T follicular helper cell (primary cell): ENCODE results near the gene SGSM1.

Source experiments
- DNase-seq: peaks from one replicate; pipeline ENCODE4 v3.0.0-alpha.2; 2020; ENCODE audit warnings: low read depth

The SGSM1 gene

DNA sequence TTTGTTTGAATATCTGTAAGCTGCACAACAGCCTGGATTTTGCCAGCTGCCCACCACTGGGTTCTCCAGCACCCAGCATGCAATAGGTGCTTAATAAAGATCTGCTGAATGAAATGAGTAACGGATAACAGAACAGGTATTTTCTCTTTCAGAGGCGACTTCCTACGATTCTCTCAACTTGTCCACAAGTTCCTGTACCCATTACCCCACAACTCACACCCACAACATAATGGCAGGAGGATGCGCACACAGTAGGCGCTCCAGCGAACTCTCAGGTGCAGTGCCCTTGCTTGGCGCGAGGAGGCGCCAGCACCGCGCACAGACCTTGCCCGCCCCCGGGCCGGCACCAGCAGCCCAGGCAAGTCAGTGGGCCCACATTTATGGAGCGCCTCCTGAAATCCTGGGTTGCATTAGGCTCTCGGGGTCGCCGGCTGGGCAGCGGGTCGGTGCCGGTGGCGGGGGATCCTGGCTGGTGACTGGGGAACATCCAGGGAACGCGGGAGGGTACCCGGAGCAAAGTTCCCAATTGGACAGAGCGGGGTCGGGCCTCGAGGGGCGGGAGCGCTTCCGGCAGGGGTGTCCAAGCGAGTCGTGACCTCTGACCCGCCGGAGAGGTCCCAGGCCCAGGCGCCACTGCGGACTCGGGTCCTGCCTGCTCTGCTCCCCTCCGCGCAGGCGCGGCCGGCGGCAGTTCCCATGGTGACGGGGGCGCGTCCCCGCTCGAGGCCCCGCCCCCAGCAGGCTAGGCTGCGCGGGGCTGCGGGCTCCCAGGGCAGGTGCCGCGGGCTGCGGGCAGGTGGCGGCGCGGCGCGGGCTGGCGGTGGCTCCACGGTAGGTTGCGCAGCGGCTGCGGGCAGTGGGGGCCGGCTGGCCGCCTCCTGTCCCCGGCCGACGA lies 146.2 kb downstream of the SGSM1 start, which contains the start of gene KIAA1671:
TSS of gene KIAA1671 (plus strand) at position 775 of the 895 bp plus-strand sequence. CDS start 75,284 bp downstream, outside the sequence.
- peak; percentile 78 for DNase-seq

DNA sequence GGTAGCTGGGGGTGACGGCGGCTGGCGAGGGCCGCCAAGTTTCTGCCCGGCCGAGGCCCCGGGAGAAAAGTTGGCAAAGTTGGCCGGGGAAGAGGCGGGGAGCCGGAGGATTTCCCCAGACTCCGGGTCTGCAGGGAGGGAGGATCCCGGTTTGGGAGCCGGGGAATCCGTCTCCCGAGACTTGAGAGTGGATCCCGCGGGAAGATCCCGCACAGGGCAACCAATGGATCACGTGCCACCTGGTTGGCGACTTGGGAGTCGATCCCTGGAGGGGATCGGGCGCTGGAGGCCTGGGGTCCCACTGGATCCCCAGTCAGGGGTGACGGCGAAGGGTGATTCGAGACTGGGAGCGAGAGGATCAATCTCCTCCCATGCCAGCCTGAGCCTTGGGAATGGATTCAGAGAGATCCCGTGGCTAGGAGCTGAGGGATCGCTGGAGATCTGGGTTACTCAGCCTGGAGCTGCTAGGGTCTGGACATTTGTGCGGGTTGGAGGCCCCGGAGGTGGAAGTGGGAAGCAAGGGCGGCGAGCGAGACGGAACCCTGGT lies 146.9 kb downstream of the SGSM1 start:
- no peak for DNase-seq

- DNase-seq = no peak
These were observed 147.5 kb downstream of the SGSM1 start for GRCh38 chr22:24953384-24954113.

DNA sequence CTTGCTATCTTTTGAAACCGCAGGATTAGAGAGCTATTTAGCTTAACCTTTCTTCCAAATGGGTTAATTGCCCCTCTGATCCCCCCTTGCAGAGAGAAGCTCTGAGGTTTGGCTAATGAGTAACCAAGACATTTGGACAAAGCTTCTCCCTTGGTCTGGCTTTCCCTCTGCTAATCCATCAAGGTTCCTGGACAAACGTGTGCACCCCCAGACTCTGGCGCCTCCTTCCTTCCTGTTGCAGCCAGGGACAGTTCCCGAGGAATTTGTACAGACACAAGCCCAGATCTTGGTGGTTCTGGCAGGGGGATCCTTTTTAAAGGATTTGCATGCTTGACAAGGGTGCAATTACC lies 148.1 kb downstream of the SGSM1 start:
- DNase-seq = no peak

- DNase-seq = no peak
These were observed 148.8 kb downstream of the SGSM1 start for GRCh38 chr22:24954856-24955255.

GRCh38 chr22:24957043-24957442 lies 151.0 kb downstream of the SGSM1 start:
- no peak for DNase-seq

GRCh38 chr22:24961217-24961844 lies 155.3 kb downstream of the SGSM1 start:
- DNase-seq = no peak

- DNase-seq = no peak
These were observed 156.1 kb downstream of the SGSM1 start for GRCh38 chr22:24962094-24962493.

DNA sequence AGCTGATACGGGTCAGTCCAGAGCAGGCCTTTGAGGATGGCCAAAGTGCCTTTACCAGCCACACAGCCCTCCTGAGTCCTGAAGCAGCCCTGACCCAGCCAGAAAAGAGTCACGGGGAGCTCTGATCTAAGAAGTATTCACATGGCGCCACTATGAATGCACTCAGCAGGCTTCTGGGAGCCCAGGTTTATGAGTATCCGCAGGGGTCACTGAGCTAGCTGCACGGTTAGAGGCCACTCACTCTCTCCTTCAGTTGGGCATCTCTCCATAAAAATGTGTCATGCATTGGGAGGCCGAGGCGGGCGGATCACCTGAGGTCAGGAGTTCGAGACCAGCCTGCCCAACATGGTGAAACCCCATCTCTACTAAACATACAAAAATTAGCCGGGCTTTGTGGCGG lies 156.8 kb downstream of the SGSM1 start:
- no peak for DNase-seq

GRCh38 chr22:24964441-24964840 lies 158.4 kb downstream of the SGSM1 start:
- DNase-seq = no peak

GRCh38 chr22:24965822-24966626 lies 160.0 kb downstream of the SGSM1 start:
- no peak for DNase-seq

GRCh38 chr22:24968066-24968561 lies 162.1 kb downstream of the SGSM1 start:
- DNase-seq = no peak

GRCh38 chr22:24969560-24970301 lies 163.7 kb downstream of the SGSM1 start:
- DNase-seq = no peak

DNA sequence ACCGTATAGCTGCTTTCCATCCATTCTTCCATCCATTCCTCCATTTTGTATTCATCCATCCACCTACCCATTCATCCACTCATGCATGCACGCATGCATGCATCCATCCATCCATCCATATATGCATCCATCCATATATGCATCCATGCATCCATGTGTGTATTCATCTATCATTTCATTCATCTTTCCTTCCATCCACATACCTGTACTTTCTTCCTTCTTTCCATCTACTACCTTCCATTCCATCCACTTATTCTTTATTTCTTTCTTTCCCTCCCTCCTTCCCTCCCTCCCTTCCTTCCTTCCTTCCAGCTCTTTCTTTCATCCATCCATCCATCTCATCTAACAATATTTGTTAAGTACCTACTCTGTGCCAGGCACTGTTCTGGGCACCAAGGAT lies 166.4 kb downstream of the SGSM1 start:
- DNase-seq = no peak

GRCh38 chr22:24973872-24974271 lies 167.9 kb downstream of the SGSM1 start:
- DNase-seq = no peak

GRCh38 chr22:24975125-24975640 lies 169.2 kb downstream of the SGSM1 start:
- no peak for DNase-seq

DNA sequence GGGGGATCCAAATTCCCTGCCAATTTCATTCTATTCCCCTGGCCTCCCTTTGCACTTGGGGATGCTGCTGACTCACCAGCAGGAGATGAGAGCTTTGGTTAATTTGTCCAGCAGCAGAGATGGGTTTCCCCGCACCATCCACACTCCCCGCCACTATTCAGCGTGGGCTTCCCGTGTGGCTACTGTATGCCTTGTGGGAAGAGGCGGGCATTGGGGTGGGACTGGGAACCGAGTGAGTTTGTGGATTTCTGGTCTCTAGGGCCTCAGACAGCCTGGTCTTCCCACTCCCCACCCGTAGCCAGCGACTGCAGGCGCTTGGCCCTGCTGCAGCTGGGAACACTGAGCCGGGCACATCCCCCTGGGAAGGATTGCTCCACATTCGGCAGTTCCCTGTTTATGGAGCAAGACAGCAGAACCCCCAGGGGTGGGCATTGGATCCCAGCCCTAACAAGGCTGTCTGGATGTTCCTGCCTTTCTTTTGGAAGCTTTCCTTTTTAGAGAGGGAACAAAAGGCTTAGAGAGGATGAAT lies 169.9 kb downstream of the SGSM1 start:
- DNase-seq = no peak

DNA sequence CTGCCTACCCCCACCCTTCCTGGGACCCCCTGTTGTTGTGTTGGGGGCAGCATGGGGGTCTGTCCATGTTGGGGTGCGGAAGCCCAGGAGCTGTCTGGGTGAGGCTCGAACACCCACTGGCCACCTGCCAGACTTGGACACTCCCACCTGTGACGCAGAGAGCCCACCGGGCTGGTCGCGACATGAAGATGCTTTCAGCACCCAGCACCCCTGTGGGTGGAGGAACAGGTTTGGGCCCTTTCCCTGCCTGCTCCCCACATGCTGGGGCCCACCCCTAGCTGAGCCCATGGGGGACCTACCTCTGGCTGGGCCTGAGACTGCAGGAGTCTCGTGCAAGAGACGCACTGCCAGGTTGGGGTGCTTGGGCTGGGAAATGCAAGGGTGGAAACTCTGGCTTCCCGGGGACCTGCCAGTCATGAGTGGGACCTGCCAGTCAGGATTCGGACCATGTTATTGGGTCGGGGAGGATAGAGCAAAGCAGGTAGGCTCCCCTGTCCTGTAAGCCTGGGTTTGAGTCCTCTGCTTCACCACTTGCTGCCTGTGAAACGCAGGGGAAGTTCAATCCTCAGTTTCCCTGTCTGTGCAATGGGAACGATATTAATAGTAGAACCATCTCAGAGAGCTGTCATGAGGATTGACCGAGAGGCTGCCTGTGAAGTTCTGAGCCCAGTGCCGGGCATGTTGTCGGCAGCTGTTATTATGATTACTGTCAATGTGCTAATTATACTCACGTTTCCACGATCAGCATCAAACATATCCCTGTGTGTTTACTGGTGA lies 170.6 kb downstream of the SGSM1 start:
- DNase-seq = no peak
